HepG2 (cell line): ENCODE data around the gene KIF3C. TPM values are rescaled to one million over a fixed set of nuclear protein-coding genes. Genes with fewer than 3 reads are reported as not detected.
A peak's percentile ranks its signal among the peaks of the same experiment; 100 is the strongest.

Experiments
- ATF1 ChIP-seq: IDR thresholded peaks from 2 replicates; pipeline ENCODE4 v1.6.1; 2016; ENCODE audit warnings: mild to moderate bottlenecking, control low read depth
- EZH2 ChIP-seq: conservative IDR thresholded peaks from 2 replicates; pipeline ENCODE4 v1.6.1; 2012; ENCODE audit warnings: mild to moderate bottlenecking, low read depth, low read length, moderate library complexity
- FOXP1 ChIP-seq, 2 experiments: fragments of 450-650 bp in 1 of 2; IDR thresholded peaks; 2 replicates each; pipeline ENCODE4 v1.6.1; 2017 to 2018; ENCODE audit warnings: antibody characterized with exemption in 1 of 2
- GTF3A ChIP-seq: sonication (generic); formaldehyde crosslinking; conservative IDR thresholded peaks from 2 replicates; pipeline ENCODE4 v1.4.0; 2020; ENCODE audit warnings: mild to moderate bottlenecking, missing genetic modification reagents
- HNF4A ChIP-seq: sonication (generic); formaldehyde crosslinking; IDR thresholded peaks from 2 replicates; pipeline ENCODE4 v1.4.0; 2020; ENCODE audit warnings: missing genetic modification reagents
- PAF1 ChIP-seq: IDR thresholded peaks from 2 replicates; pipeline ENCODE4 v1.6.1; 2016; ENCODE audit warnings: missing genetic modification reagents, missing compliant biosample characterization
- PATZ1 ChIP-seq: sonication (generic); formaldehyde crosslinking; IDR thresholded peaks from 2 replicates; pipeline ENCODE4 v1.4.0; 2020; ENCODE audit warnings: missing genetic modification reagents
- SIX4 ChIP-seq: sonication (generic); formaldehyde crosslinking; IDR thresholded peaks from 2 replicates; pipeline ENCODE4 v1.4.0; 2020; ENCODE audit warnings: missing genetic modification reagents
- SNAPC2 ChIP-seq: sonication (generic); formaldehyde crosslinking; IDR thresholded peaks from 2 replicates; pipeline ENCODE4 v1.8.1; 2022; ENCODE audit warnings: mild to moderate bottlenecking, missing genetic modification reagents
- SYNCRIP ChIP-seq: fragments of 200-400 bp; formaldehyde crosslinking; IDR thresholded peaks from 2 replicates; pipeline ENCODE4 v1.6.1; 2018; ENCODE audit warnings: mild to moderate bottlenecking, low read depth, low read length; ENCODE audit not compliant: insufficient read depth
- TBL1XR1 ChIP-seq: fragments of 150-350 bp; IDR thresholded peaks from 2 replicates; pipeline ENCODE4 v1.6.1; 2014; ENCODE audit warnings: borderline replicate concordance, low read length; ENCODE audit not compliant: partially characterized antibody
- TOE1 ChIP-seq: sonication (generic); formaldehyde crosslinking; IDR thresholded peaks from 2 replicates; pipeline ENCODE4 v1.4.0; 2020; ENCODE audit warnings: mild to moderate bottlenecking, missing genetic modification reagents
- ZNF121 ChIP-seq: sonication (generic); formaldehyde crosslinking; IDR thresholded peaks from 2 replicates; pipeline ENCODE4 v1.5.0; 2020; ENCODE audit warnings: mild to moderate bottlenecking, missing genetic modification reagents
- ZNF275 ChIP-seq: sonication (generic); formaldehyde crosslinking; IDR thresholded peaks from 2 replicates; pipeline ENCODE4 v1.8.0; 2022; ENCODE audit warnings: missing genetic modification reagents, mild to moderate bottlenecking, inconsistent platforms, borderline replicate concordance
- ZNF512B ChIP-seq: sonication (generic); formaldehyde crosslinking; IDR thresholded peaks from 2 replicates; pipeline ENCODE4 v1.5.1; 2020; ENCODE audit warnings: missing genetic modification reagents, mild to moderate bottlenecking, borderline replicate concordance
- ZNF709 ChIP-seq: sonication (generic); formaldehyde crosslinking; IDR thresholded peaks from 2 replicates; pipeline ENCODE4 v1.5.0; 2020; ENCODE audit warnings: mild to moderate bottlenecking, missing genetic modification reagents
- ZNF879 ChIP-seq: sonication (generic); formaldehyde crosslinking; IDR thresholded peaks from 2 replicates; pipeline ENCODE4 v1.8.1; 2023; ENCODE audit warnings: missing genetic modification reagents
- polyA plus RNA-seq, 8 experiments: library from polyadenylated mRNA; depleted of rRNA in 3 of 8; stranded (reverse) in 7 of 8; unstranded in 1 of 8; fragments of >200 nt; fragmentation: Illumina TruSeq in 4 of 8; extraction: Trizol in 4 of 8; gene quantifications; 2 replicates each; pipeline versions ENCODE4 v1.2.1 to v1.2.3, GENCODE V29; 2011 to 2016; ENCODE audit warnings: low read depth in 4 of 8, missing spikeins in 1 of 8, mixed read lengths in 1 of 8; ENCODE audit not compliant: insufficient read depth in 1 of 8
- total RNA-seq, 5 experiments: library from RNA; depleted of rRNA; stranded (reverse); fragments of >200 nt; fragmentation: Illumina TruSeq; extraction: Trizol; gene quantifications; 2 replicates each; pipeline ENCODE4 v1.2.3, GENCODE V29; 2016; ENCODE audit warnings: low read depth in 1 of 5
- TF ChIP-seq, protein P1 (sequence below): sonication (generic); formaldehyde crosslinking; IDR thresholded peaks from 2 replicates; pipeline ENCODE4 v1.4.0; 2020; ENCODE audit warnings: missing genetic modification reagents; ENCODE audit errors: not compliant biosample characterization
- TF ChIP-seq, protein P2 (sequence below): sonication (generic); formaldehyde crosslinking; IDR thresholded peaks from 2 replicates; pipeline ENCODE4 v1.5.1; 2020; ENCODE audit warnings: mild to moderate bottlenecking, missing genetic modification reagents, moderate library complexity
- TF ChIP-seq, protein P3 (sequence below): IDR thresholded peaks from 2 replicates; pipeline ENCODE4 v1.6.1; 2016; ENCODE audit warnings: mild to moderate bottlenecking

The KIF3C gene
- total and polyA plus RNA-seq, 2 of the 13 experiments (the other 11 are each of a cell fraction or from before 2014, with no cell fraction given) = 3.6 to 4.9 TPM

DNA sequence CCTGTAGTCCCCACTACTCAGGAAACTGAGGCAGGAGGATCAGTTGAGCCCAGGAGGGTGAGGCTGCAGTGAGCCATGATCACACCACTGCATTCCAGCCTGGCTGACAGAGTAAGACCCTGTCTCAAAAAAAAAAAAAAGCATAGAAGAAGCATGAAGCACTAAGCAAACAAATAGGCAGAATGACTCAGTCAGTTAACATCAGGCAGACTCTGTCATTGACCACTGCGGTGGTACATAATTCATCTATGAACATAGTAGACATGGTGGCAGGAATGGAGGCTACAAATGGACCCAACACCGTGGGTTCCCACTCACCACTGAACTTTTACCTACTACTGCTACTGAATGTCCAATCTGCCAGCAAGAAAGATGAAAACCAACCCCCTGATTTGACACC lies 96.4 kb downstream of the KIF3C start (continued):
- TF ChIP-seq PATZ1 (no peak), SYNCRIP (no peak), EZH2 (no peak), ZNF275 (CRISPR knock-in tag) (no peak), ZNF709 (CRISPR knock-in tag) (no peak), SNAPC2 (CRISPR knock-in tag) (no peak), PAF1 (CRISPR knock-in tag) (no peak), ATF1 (no peak), SIX4 (CRISPR knock-in tag) (no peak), FOXP1 (IDR thresholded peaks at IDR 0.05) (no peak), FOXP1 (CRISPR knock-in tag; IDR thresholded peaks at IDR 0.05) (peak; percentile 37; the same call in 1 of the 2 replicates), TBL1XR1 (no peak), TOE1 (CRISPR knock-in tag) (no peak), ZNF879 (CRISPR knock-in tag) (no peak), HNF4A (CRISPR knock-in tag) (no peak), ZNF121 (CRISPR knock-in tag) (no peak), ZNF512B (CRISPR knock-in tag) (no peak), GTF3A (CRISPR knock-in tag) (no peak)
- TF ChIP-seq, protein P1, sequence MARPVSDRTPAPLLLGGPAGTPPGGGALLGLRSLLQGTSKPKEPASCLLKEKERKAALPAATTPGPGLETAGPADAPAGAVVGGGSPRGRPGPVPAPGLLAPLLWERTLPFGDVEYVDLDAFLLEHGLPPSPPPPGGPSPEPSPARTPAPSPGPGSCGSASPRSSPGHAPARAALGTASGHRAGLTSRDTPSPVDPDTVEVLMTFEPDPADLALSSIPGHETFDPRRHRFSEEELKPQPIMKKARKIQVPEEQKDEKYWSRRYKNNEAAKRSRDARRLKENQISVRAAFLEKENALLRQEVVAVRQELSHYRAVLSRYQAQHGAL (CRISPR knock-in tag) = no peak
- TF ChIP-seq, protein P2, sequence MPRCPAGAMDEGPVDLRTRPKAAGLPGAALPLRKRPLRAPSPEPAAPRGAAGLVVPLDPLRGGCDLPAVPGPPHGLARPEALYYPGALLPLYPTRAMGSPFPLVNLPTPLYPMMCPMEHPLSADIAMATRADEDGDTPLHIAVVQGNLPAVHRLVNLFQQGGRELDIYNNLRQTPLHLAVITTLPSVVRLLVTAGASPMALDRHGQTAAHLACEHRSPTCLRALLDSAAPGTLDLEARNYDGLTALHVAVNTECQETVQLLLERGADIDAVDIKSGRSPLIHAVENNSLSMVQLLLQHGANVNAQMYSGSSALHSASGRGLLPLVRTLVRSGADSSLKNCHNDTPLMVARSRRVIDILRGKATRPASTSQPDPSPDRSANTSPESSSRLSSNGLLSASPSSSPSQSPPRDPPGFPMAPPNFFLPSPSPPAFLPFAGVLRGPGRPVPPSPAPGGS (CRISPR knock-in tag) = no peak
- TF ChIP-seq, protein P3, sequence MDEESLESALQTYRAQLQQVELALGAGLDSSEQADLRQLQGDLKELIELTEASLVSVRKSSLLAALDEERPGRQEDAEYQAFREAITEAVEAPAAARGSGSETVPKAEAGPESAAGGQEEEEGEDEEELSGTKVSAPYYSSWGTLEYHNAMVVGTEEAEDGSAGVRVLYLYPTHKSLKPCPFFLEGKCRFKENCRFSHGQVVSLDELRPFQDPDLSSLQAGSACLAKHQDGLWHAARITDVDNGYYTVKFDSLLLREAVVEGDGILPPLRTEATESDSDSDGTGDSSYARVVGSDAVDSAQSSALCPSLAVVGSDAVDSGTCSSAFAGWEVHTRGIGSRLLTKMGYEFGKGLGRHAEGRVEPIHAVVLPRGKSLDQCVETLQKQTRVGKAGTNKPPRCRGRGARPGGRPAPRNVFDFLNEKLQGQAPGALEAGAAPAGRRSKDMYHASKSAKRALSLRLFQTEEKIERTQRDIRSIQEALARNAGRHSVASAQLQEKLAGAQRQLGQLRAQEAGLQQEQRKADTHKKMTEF (CRISPR knock-in tag) = 0 out of 2 replicates have a peak, but pooled peaks have one; percentile 17
